ENCODE data around the gene PTRHD1.

The PTRHD1 gene

GRCh38 chr2:24828238-24828996 lies 35.2 kb upstream of the PTRHD1 start:
- no peak for DNase-seq

- peak; percentile 74 for DNase-seq
Measured at GRCh38 chr2:24827321-24828237, 34.4 kb upstream of the PTRHD1 start.

GRCh38 chr2:24826773-24827145 lies 33.6 kb upstream of the PTRHD1 start:
- no peak for DNase-seq

- no peak for DNase-seq
Measured at GRCh38 chr2:24825883-24826772, 32.9 kb upstream of the PTRHD1 start.

GRCh38 chr2:24824966-24825882 lies 32.0 kb upstream of the PTRHD1 start:
- DNase-seq = no peak

GRCh38 chr2:24824071-24824588 lies 30.9 kb upstream of the PTRHD1 start:
- DNase-seq = no peak

GRCh38 chr2:24822049-24822706 lies 29.0 kb upstream of the PTRHD1 start:
- DNase-seq = no peak

- no peak for DNase-seq
Measured at GRCh38 chr2:24821433-24821891, 28.3 kb upstream of the PTRHD1 start.

GRCh38 chr2:24820598-24821432 lies 27.6 kb upstream of the PTRHD1 start:
- no peak for DNase-seq

- no peak for DNase-seq
Measured at GRCh38 chr2:24820175-24820513, 27.0 kb upstream of the PTRHD1 start.

- DNase-seq = no peak
Measured at GRCh38 chr2:24819442-24820174, 26.4 kb upstream of the PTRHD1 start.

- DNase-seq = no peak
Measured at GRCh38 chr2:24818721-24819167, 25.6 kb upstream of the PTRHD1 start.

GRCh38 chr2:24816884-24817283 lies 23.7 kb upstream of the PTRHD1 start:
- no peak for DNase-seq

- no peak for DNase-seq
Measured at GRCh38 chr2:24816404-24816803, 23.2 kb upstream of the PTRHD1 start.

GRCh38 chr2:24815171-24815570 lies 22.0 kb upstream of the PTRHD1 start:
- DNase-seq = no peak

- DNase-seq = no peak
Measured at GRCh38 chr2:24814516-24814915, 21.3 kb upstream of the PTRHD1 start.

GRCh38 chr2:24813691-24814137 lies 20.5 kb upstream of the PTRHD1 start:
- DNase-seq = no peak

GRCh38 chr2:24809316-24810007 lies 16.3 kb upstream of the PTRHD1 start:
- DNase-seq = no peak

GRCh38 chr2:24806661-24807036 lies 13.5 kb upstream of the PTRHD1 start:
- DNase-seq = no peak
